AML-193 (cell line): Measurements from ENCODE around the gene KCNMA1.

ENCODE experiments used
- DNase-seq, 2 experiments: peaks; one replicate each; lab custom pipeline; 2025; lab: John Stamatoyannopoulos, UW

The KCNMA1 gene

GRCh38 chr10:77267703-77268675 lies 369.6 kb downstream of the KCNMA1 start:
- DNase-seq = no peak

GRCh38 chr10:77266242-77266641 lies 371.4 kb downstream of the KCNMA1 start:
- DNase-seq = no peak

GRCh38 chr10:77264527-77264926 lies 373.1 kb downstream of the KCNMA1 start:
- DNase-seq = no peak

GRCh38 chr10:77264107-77264506 lies 373.5 kb downstream of the KCNMA1 start:
- DNase-seq = no peak

GRCh38 chr10:77263700-77264099 lies 373.9 kb downstream of the KCNMA1 start:
- no peak for DNase-seq

- DNase-seq = no peak
Observed at GRCh38 chr10:77261146-77261545, 376.5 kb downstream of the KCNMA1 start.

GRCh38 chr10:77259171-77259874 lies 378.3 kb downstream of the KCNMA1 start:
- DNase-seq = no peak

- DNase-seq = no peak
Observed at GRCh38 chr10:77256346-77256745, 381.3 kb downstream of the KCNMA1 start.

- no peak for DNase-seq
Observed at GRCh38 chr10:77253556-77254064, 384.0 kb downstream of the KCNMA1 start.

- no peak for DNase-seq
Observed at GRCh38 chr10:77253147-77253545, 384.5 kb downstream of the KCNMA1 start.

GRCh38 chr10:77252380-77253146 lies 385.0 kb downstream of the KCNMA1 start:
- no peak for DNase-seq

- peak in 1 of 2 experiments; percentile 6 for DNase-seq
Observed at GRCh38 chr10:77251297-77252013, 386.2 kb downstream of the KCNMA1 start.

- DNase-seq = no peak
Observed at GRCh38 chr10:77249901-77250459, 387.6 kb downstream of the KCNMA1 start.

GRCh38 chr10:77248104-77248790 lies 389.4 kb downstream of the KCNMA1 start:
- DNase-seq = no peak

GRCh38 chr10:77247031-77247990 lies 390.3 kb downstream of the KCNMA1 start:
- DNase-seq = no peak

GRCh38 chr10:77245953-77246352 lies 391.7 kb downstream of the KCNMA1 start:
- peak; percentile 52 to 75 for DNase-seq

- no peak for DNase-seq
Observed at GRCh38 chr10:77244746-77245145, 392.9 kb downstream of the KCNMA1 start.

GRCh38 chr10:77244286-77244685 lies 393.3 kb downstream of the KCNMA1 start:
- DNase-seq = no peak

GRCh38 chr10:77241350-77241725 lies 396.3 kb downstream of the KCNMA1 start:
- DNase-seq = no peak
